Parathyroid adenoma (tissue), 2 donors: ENCODE results near the gene KCNA4.

Experiments
- H2AFZ ChIP-seq: fragments of 300-600 bp; sonication (generic); one replicate; pipeline ENCODE4 v1.7.0; 2017; ENCODE audit warnings: antibody characterized with exemption, mild to moderate bottlenecking
- H3K27ac ChIP-seq: fragments of 300-600 bp; sonication (generic); one replicate; pipeline ENCODE4 v1.7.0; 2017
- H3K27me3 ChIP-seq: fragments of 300-600 bp; sonication (generic); one replicate; pipeline ENCODE4 v1.7.0; 2017; ENCODE audit warnings: low read length; ENCODE audit not compliant: control insufficient read depth, insufficient read depth
- H3K36me3 ChIP-seq: fragments of 300-600 bp; sonication (generic); one replicate; pipeline ENCODE4 v1.7.0; 2017; ENCODE audit warnings: low read length; ENCODE audit not compliant: control insufficient read depth, insufficient read depth
- H3K4me1 ChIP-seq: fragments of 300-600 bp; sonication (generic); one replicate; pipeline ENCODE4 v1.7.0; 2017; ENCODE audit warnings: control low read depth
- H3K4me2 ChIP-seq: fragments of 300-600 bp; sonication (generic); one replicate; pipeline ENCODE4 v1.7.0; 2017; ENCODE audit warnings: low read length
- H3K4me3 ChIP-seq: fragments of 300-600 bp; sonication (generic); one replicate; pipeline ENCODE4 v1.7.0; 2017; ENCODE audit warnings: low read depth, low read length
- H3K79me2 ChIP-seq: fragments of 300-600 bp; sonication (generic); one replicate; pipeline ENCODE4 v1.7.0; 2017; ENCODE audit warnings: control low read depth
- H3K9ac ChIP-seq: fragments of 300-600 bp; sonication (generic); one replicate; pipeline ENCODE4 v1.7.0; 2017; ENCODE audit warnings: mild to moderate bottlenecking
- H3K9me3 ChIP-seq: fragments of 300-600 bp; sonication (generic); one replicate; pipeline ENCODE4 v1.7.0; 2017; ENCODE audit warnings: low read length; ENCODE audit not compliant: control insufficient read depth
- CTCF ChIP-seq: fragments of 300-600 bp; sonication (generic); IDR thresholded peaks from one replicate; pipeline ENCODE4 v1.7.0; 2017; ENCODE audit warnings: antibody characterized with exemption, mild to moderate bottlenecking
- donor health status: primary hyperparathyroidism.

The KCNA4 gene

GRCh38 chr11:30000986-30001750 lies 15.7 kb downstream of the KCNA4 start:
- Histone ChIP-seq H3K36me3 (no peaks in the 10 kb centered on the region), H3K79me2 (no peaks in the 10 kb centered on the region), H3K4me1 (no peaks in the 10 kb centered on the region), H2AFZ (no peak overlapping the region), H3K9me3 (no peaks in the 10 kb centered on the region), H3K4me2 (no peak overlapping the region), H3K9ac (no peak overlapping the region), H3K4me3 (no peak overlapping the region), H3K27ac (no peak overlapping the region), H3K27me3 (no peaks in the 10 kb centered on the region)
- no peak for TF ChIP-seq CTCF

GRCh38 chr11:29996016-29996415 lies 20.8 kb downstream of the KCNA4 start:
- H3K9me3 ChIP-seq: no peaks in the 10 kb centered on the region
- H3K4me2 ChIP-seq: no peak overlapping the region

GRCh38 chr11:29989174-29989970 lies 27.5 kb downstream of the KCNA4 start:
- Histone ChIP-seq H3K27me3 (no peaks in the 10 kb centered on the region), H3K4me3 (no peak overlapping the region), H2AFZ (no peak overlapping the region), H3K36me3 (no peaks in the 10 kb centered on the region), H3K9ac (no peak overlapping the region), H3K27ac (no peak overlapping the region), H3K4me2 (no peak overlapping the region), H3K9me3 (no peaks in the 10 kb centered on the region), H3K79me2 (no peaks in the 10 kb centered on the region), H3K4me1 (no peaks in the 10 kb centered on the region)
- no peak for TF ChIP-seq CTCF

More at GRCh38 chr11:29996016-29996415, 20.8 kb downstream of the KCNA4 start:
- no peaks in the 10 kb centered on the region for H3K79me2 ChIP-seq
- no peaks in the 10 kb centered on the region for H3K4me1 ChIP-seq
- TF ChIP-seq CTCF: no peak
- H3K27ac ChIP-seq: no peak overlapping the region
- no peaks in the 10 kb centered on the region for H3K27me3 ChIP-seq
- no peak overlapping the region for H2AFZ ChIP-seq
- H3K36me3 ChIP-seq: no peaks in the 10 kb centered on the region
- H3K4me3 ChIP-seq: no peak overlapping the region
- H3K9ac ChIP-seq: no peak overlapping the region

GRCh38 chr11:29985248-29985647 lies 31.6 kb downstream of the KCNA4 start:
- Histone ChIP-seq H3K9ac (no peak overlapping the region), H3K9me3 (no peaks in the 10 kb centered on the region), H3K4me3 (no peak overlapping the region), H3K79me2 (no peaks in the 10 kb centered on the region), H3K4me2 (no peak overlapping the region), H3K4me1 (no peaks in the 10 kb centered on the region), H2AFZ (no peak overlapping the region), H3K36me3 (no peaks in the 10 kb centered on the region), H3K27me3 (no peaks in the 10 kb centered on the region), H3K27ac (no peak overlapping the region)
- TF ChIP-seq CTCF: no peak
